ENCODE results near the gene SDHC. TPM values are rescaled to one million over a fixed set of nuclear protein-coding genes. Genes with fewer than 3 reads are reported as not detected.

The SDHC gene
- total RNA-seq, 1 donor from 2014 or later, result 158 TPM

GRCh38 chr1:161304927-161305866 is 9.0 kb upstream of the SDHC start:
- Histone ChIP-seq H3K27ac (peak overlapping the region; percentile 81), H3K9me3 (no peaks in the 10 kb centered on the region), H3K4me1 (peaks cover 23% of the 10 kb centered on the region), H3K27me3 (no peaks in the 10 kb centered on the region), H3K4me3 (peak overlapping the region; percentile 85), H3K36me3 (no peaks in the 10 kb centered on the region)
- TF ChIP-seq, protein P1, sequence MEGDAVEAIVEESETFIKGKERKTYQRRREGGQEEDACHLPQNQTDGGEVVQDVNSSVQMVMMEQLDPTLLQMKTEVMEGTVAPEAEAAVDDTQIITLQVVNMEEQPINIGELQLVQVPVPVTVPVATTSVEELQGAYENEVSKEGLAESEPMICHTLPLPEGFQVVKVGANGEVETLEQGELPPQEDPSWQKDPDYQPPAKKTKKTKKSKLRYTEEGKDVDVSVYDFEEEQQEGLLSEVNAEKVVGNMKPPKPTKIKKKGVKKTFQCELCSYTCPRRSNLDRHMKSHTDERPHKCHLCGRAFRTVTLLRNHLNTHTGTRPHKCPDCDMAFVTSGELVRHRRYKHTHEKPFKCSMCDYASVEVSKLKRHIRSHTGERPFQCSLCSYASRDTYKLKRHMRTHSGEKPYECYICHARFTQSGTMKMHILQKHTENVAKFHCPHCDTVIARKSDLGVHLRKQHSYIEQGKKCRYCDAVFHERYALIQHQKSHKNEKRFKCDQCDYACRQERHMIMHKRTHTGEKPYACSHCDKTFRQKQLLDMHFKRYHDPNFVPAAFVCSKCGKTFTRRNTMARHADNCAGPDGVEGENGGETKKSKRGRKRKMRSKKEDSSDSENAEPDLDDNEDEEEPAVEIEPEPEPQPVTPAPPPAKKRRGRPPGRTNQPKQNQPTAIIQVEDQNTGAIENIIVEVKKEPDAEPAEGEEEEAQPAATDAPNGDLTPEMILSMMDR (IDR thresholded peaks at IDR 0.05), result no peak
- intact Hi-C loops (cut with DNase I), result no loop called here
- DNase-seq (no peak), ATAC-seq (no peak)

DNA sequence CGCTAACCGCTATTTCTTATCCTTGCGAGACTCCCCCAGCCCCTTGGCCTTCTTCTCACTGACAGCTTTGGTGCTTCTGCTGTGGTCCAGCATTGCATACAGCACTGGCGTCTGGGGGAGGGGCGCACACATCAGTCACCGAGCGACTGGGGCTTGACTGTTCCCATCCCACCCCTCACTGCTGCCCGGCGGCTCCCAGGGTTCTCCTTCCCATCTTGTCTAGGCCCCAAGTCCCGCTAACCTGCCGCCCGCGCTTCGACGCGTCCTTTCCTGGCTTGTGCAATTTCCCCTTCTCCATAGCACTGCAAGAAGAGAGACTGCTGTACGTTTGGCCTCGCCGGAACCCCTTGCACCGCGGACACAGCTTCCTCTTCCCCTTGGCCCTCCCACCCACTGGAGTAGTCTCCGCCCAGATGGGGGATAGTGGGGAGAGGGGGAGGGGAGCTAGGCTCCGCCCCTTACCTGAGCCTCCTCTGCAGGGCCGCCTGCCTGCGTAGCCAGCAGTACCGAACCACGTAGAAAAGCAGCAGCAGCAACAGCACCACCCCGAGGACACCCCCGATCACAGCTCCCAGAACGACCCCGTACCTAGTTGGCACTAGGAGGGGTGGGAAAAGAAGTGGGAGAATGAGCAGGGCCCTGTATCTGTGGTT is 8.2 kb upstream of the SDHC start:
- TF ChIP-seq, protein P1 (IDR thresholded peaks at IDR 0.05), result peak; percentile 37
- Histone ChIP-seq H3K4me3 (peak overlapping the region; percentile 85), H3K36me3 (no peaks in the 10 kb centered on the region), H3K9me3 (no peaks in the 10 kb centered on the region), H3K27me3 (no peaks in the 10 kb centered on the region), H3K27ac (peak overlapping the region; percentile 81), H3K4me1 (peaks cover 23% of the 10 kb centered on the region)
- ATAC-seq (peak; percentile 99), DNase-seq (peak; percentile 95)
- intact Hi-C loops (cut with DNase I), result no loop called here

- H3K27me3 ChIP-seq, result no peaks in the 10 kb centered on the region
- no peak overlapping the region for H3K4me3 ChIP-seq
- intact Hi-C loops (cut with DNase I), result no loop called here
- H3K36me3 ChIP-seq, result no peaks in the 10 kb centered on the region
- DNase-seq, result no peak
- peaks cover 23% of the 10 kb centered on the region for H3K4me1 ChIP-seq
- ATAC-seq, result no peak
- peak overlapping the region; percentile 81 for H3K27ac ChIP-seq
- TF ChIP-seq, protein P1 (IDR thresholded peaks at IDR 0.05), result no peak
- no peaks in the 10 kb centered on the region for H3K9me3 ChIP-seq
These were observed 6.9 kb upstream of the SDHC start for GRCh38 chr1:161307230-161307768.

DNA sequence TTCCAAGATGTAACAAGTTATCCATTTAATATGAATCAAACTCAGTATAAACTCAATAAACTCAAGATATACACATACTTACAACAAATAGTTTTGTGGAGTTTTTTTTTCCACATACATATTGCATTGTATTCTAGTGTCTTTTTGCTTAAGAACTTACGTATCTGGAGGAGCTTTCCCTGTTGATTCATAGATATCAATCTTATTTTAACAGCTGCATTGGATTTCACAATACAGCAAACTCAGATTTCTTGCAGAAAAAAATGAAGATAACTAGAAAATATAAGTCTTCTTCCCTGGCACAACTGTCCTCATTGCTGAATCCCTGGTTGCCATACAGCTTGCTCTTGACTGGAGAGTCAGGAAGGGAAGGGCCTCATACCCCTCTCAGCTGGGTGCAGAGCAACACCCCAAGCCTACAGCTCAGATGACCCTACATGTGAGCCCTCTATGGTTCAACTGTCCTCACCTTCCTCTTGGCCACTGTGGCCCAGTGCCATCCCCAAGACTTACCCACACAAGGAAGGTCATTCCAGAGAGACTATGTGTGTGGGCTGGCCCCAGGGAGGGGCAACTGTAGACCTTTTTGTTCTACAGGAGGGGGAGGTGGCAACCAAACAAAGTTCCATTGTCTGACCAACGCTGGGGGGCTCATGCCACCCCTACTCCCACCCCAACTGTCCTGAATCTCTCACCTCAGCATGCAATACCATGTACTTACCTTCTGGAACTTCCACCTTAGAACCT is 6.1 kb upstream of the SDHC start:
- DNase-seq, result no peak
- no peak for ATAC-seq
- Histone ChIP-seq H3K9me3 (no peaks in the 10 kb centered on the region), H3K36me3 (no peaks in the 10 kb centered on the region), H3K4me1 (peaks cover 23% of the 10 kb centered on the region), H3K27ac (no peak overlapping the region), H3K4me3 (no peak overlapping the region), H3K27me3 (no peaks in the 10 kb centered on the region)
- TF ChIP-seq, protein P1 (IDR thresholded peaks at IDR 0.05), result no peak
- intact Hi-C loops (cut with DNase I), result no loop called here

DNA sequence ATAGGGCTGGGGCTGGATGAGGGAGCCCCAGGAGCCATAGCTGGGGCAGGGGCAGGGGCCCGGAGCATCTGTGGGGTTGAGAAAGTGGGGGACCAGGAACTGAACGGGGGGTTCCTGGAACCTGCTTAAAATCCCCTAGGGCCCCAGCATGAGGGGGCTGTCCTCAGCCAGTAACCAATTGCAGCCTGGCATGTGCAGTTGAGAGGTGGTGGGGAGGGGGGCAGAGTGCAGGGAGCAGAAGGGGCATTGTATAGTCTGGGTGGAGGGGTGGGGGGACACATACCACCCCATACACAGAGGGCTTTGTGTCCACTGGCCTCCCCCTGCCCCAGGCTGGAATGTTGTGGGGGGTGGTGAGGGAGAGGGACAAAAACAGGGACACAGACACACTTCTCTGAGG is 4.3 kb upstream of the SDHC start, which contains the start of gene MPZ:
Gene MPZ (minus strand): TSS at position 101 of the 400 bp plus-strand sequence. CDS start 63 bp downstream, at position 38.
- Histone ChIP-seq H3K4me1 (peaks cover 17% of the 10 kb centered on the region), H3K27ac (no peak within 1 kb of the TSS), H3K9me3 (no peaks in the 10 kb centered on the region), H3K27me3 (no peaks in the 10 kb centered on the region), H3K36me3 (no peaks in the 10 kb centered on the region), H3K4me3 (no peak within 1 kb of the TSS)
- TF ChIP-seq, protein P1 (IDR thresholded peaks at IDR 0.05), result no peak
- DNase-seq, result no peak
- no peak for ATAC-seq
- intact Hi-C loops (cut with DNase I), result no loop called here

Measured in upper lobe of right lung (tissue), 1 donor.